Measurements from ENCODE around the gene CPLX1. TPM values are rescaled to one million over a fixed set of nuclear protein-coding genes. Genes with fewer than 3 reads are reported as not detected.
A peak's percentile ranks its signal among the peaks of the same experiment; 100 is the strongest.

Gene CPLX1
- 0.19 and 0.64 TPM in 2 replicates for total RNA-seq (2014; rRNA removed; shearing (Covaris generic))

DNA sequence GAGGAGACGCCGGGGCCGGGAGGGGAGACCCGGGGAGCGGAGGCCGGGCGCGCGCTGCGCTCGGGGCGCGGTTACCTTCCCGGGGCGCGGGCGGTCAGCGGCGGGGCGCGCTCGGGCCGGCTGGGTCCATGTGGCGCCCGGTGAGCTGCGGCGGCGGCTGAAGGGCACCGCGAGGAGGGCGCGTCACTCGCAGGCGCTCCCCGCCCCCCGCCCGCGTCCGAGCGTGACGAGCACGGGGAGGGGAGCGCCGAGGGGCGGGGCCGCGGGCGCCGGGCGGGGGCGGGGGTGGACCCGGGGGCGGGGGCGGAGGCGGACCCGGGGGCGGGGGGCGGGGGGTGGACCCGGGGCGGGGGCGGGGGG, at the start of gene CPLX1:
Gene CPLX1 (minus strand): TSS at position 159 of the 360 bp plus-strand sequence. CDS start 1,607 bp downstream, outside the sequence.
- no peak for DNase-seq (ENCODE audit: low spot score)

DNA sequence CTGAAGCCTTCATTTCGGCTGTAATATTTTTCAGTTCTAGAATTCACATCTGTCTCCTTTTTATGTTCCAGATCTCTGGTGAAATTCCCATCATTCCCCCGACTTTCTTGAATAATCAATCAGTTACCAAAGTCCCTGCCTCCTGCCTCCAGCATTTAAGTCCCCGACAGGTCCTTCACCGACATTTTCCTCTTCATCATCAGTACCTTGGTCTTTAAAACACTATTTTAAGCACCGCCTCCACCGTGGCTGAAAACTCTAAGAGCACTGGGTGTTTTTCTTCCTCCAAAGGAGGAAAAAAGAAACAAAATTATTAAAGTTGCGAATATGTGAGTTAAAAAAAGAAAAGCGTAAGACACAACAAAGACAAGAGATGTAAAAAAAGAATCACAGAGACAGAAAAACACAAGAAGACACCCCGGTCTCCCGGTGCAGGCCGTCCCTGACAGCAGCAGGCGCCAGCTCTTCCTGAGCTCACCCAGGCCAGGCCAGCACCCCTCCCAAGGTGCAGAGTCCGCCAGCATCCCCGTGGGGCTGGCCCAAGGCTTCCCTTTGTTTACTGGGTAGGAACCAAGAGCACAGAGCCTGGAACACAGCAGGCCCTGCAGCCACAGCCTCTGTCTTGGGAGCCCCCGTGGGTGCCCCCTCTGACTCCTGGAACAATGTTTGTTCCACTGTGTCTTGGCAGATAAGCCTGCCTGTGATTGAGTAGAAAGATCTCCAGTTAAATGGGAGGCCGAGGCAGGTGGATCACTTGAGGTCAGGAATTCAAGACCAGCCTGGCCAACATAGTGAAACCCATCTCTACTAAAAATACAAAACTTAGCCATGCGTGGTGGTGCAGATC, 49.3 kb upstream of the CPLX1 start:
- no peak for DNase-seq (ENCODE audit: low spot score)

- DNase-seq (ENCODE audit: low spot score): no peak
Observed at GRCh38 chr4:874056-874455, 48.1 kb upstream of the CPLX1 start.

DNA sequence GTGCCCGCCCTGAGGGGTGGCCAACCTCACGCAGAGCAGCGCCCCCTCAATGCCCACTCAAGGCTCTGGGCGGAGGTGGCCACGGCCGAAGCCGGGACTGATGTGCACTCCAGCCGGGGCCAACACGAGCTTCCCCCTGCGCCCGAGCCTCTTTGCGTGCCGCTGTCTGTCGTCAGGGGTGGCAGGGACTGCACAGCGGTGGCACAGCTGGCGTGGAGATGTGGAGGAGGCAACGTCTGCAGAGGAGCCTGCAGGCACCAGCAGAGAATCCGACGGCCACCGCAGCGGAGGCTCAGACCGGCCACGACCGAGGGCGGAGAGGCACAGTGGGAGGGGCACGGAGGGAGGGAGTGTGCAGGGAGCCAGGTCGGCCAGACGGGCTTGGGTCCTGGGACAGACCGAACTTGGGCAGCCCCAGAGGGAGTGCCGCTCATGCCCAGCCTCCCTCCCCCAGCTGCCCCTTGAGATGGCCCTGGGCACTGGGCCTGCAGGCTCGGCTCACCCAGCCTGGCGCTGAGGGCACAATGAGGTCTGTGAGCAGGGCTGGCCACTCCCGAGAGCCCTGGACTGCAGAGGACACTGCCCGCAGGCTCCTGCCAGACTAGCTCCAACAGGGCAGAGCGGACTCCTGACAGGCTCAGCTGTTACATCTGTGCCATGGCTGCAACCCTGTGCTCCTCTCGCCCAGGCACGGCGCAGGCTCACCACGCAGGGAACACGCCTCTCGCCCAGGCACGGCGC, 46.5 kb upstream of the CPLX1 start:
- no peak for DNase-seq (ENCODE audit: low spot score)

GRCh38 chr4:871484-871883, 45.6 kb upstream of the CPLX1 start:
- DNase-seq (ENCODE audit: low spot score): no peak

DNA sequence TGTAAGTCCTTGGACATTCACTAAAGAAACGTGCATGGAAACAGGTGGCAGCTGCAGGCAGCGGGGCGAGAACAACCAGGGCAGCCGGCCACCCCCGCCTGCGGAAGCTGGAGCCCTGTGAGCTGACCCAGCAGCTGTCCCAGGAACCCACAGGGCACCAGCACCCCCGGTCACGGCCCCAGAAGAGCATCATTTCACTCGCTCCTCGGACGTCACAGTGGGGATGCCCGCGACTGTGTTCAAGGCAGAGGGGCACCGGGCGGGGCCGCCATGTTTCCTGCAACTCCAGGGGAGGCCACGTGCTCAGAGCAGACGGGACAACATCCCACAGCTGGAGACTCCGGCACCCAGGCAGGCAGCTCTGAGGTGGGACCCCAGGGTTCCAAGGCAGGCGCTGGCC, 45.0 kb upstream of the CPLX1 start:
- DNase-seq (ENCODE audit: low spot score): no peak

DNA sequence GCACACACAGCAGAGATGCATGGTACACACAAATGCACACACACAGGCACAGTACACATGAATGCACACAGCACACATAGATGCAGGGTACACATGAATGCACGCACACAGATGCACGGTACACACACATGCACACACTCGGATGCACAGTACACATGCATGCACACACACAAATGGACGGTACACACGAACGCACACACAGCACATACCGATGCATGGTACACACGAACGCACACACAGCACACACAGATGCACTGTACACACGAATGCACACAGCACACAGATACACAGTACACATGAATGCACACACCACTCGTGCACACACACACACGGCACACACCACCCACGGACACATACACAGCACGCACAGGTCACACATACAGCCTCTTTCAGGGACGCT, 43.8 kb upstream of the CPLX1 start:
- DNase-seq (ENCODE audit: low spot score): no peak

GRCh38 chr4:868421-868820, 42.5 kb upstream of the CPLX1 start:
- peak; percentile 82 for DNase-seq (ENCODE audit: low spot score)

DNA sequence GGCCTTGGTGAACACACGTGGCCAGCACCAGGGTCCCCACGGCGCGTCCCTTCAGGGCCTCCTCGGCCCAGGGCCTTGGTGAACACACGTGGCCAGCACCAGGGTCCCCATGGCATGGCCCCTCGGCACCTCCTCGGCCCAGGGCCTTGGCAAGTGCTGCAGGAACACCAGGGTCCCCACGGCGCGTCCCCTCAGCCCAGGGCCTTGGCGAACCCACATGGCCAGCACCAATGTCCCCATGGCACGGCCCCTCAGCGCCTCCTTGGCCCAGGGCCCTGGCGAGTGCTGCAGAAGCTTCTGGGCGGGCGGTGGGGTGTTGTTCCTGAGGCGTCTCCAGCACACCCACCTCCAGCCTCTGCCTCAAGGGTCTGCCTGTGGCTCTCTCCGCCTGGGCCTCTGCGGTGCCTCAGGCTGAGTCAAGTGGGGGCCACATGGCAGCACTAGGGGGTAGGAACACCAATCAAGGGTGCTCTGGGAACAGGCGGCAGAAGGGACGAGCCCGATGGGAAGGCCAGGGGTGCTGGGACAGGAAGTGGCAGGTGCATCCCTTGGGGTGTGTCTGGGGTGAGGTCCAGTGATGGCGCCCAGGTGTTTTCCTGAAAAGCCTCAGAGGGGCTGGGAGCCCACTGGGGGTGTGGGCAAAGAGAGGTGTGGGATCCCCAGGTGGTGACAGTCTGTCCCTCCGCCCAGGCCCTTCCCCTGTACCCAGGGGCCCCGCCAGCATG, 41.8 kb upstream of the CPLX1 start:
- no peak for DNase-seq (ENCODE audit: low spot score)

DNA sequence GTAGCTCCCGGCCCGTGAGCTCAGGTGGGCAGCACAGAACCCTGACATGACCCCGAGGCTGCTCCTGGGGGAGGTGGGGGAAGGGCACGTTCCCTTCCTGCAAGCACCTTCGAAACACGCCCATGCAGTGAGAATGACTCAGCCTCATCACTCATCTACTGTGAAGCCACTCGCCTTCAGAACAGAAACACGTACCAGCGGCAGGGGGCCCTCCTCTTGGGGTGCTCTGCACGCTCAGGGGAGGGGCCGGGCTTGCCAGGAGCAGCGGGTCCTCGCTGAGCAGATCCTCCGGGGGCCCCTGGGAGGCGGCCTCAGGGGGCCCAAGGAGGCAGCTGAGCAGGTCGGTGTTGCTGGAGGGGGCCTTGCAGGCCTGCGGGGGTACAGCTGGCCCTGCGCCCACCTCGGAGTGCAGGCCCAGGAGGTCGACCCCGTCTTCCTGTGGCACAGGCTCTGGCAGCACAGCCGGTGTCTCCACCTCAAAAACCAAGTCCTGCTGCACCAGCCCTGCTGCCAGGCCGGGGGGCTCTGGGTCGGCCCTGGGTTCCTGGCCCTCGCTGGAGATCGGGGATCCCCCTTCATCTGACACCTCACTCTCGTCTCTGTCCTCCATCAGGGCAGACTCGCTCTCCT, 40.9 kb upstream of the CPLX1 start:
- peak; percentile 90 for DNase-seq (ENCODE audit: low spot score)

DNA sequence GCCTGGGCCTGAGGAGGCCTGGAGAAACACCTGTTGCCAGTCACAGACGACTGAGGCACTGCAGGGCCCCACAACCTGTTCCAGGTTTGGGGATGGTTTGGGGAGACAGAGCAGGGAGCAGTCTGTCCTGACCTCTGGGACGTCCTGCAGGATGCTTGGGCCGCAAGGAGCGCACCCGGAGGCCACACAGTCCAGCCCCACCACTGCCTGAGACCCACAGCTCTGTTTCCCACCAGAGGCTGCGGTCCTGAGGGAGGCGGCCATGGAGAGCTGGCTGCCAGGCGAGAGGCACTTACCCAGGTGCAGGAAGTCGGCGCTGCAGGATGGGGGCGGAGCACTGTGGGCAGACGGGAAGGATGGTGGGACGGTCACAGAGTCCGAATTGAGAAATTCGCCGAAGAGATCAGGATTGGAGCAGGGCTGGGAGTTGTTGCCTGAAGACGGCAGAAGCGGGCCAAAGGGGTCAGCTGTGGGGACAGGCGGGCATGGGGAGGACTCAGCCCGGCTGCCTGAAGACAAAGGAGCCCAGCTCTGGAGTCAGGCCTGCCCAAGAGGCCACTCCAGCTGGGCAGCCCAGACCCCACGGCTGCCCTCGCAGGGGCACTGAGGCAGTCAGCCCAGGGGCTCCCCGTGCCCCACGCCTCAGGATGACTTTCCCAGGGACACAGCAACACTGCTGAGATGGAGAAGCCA, 40.3 kb upstream of the CPLX1 start:
- no peak for DNase-seq (ENCODE audit: low spot score)

DNA sequence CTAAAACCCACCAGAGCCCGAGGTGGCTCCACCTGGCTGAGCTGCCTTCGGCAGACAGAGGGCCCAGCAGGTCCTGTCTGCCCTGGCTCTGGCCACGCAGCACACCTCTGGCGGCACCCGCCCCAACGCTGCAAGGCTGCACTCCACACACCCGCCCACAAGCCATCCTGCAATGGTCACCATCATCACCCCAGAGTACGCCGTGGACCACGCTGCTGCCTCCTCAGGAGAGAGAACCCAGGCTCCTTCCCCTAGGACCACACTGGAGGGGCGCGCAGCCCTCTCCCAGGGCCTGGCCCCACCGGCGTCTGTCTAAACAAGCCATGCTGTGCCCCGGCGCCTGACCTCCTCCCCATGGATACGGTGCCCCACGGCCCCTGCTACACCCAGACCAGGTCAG, 39.6 kb upstream of the CPLX1 start:
- DNase-seq (ENCODE audit: low spot score): no peak

DNA sequence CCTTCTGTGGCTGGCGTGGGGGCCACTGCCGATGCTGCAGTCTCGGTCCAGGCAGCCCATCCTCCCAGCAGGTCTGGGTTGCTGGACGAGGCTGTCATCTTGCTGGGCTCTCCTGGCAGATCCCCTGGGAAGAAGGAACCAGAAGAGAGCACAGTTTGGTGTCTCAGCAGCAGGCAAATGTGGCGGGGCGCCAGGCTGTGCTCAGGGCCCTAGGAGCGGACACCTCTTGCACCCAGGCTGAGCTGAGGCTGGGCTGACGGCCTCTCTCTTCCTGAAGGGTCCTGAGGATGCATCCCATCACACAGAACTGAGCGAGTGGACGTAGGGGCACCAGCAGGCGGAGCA, 39.2 kb upstream of the CPLX1 start:
- DNase-seq (ENCODE audit: low spot score): no peak

DNA sequence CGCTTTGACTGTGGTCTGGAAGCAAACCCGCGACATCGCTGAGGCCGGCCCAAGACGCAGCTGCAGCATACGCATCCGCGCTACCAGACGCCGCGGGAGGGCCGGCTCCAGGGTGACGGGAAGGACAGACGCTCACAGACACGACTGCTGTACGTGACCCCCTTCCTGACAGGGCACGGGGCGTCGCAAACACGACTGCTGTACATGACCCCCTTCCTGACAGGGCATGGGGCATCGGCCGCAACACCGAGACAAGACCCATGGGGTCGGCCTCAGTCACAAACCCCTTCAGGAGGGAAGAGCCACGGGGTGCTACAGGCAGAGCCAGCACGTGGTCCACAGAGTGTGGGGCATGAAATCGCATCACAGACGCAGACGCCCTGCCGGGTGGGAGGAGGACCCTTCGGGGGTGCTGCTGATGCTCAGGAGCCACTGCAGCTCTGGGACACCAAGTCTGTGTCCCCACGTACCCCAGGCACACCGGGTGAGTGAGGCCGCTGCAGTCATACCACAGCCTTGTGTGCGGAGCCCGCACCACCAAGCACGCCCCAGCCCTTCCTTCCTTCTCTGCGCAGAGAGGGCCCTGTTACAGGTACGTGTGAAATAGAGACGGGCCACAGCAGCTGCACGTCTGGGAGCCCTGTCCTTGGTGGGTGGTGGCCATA, 38.7 kb upstream of the CPLX1 start:
- no peak for DNase-seq (ENCODE audit: low spot score)

DNA sequence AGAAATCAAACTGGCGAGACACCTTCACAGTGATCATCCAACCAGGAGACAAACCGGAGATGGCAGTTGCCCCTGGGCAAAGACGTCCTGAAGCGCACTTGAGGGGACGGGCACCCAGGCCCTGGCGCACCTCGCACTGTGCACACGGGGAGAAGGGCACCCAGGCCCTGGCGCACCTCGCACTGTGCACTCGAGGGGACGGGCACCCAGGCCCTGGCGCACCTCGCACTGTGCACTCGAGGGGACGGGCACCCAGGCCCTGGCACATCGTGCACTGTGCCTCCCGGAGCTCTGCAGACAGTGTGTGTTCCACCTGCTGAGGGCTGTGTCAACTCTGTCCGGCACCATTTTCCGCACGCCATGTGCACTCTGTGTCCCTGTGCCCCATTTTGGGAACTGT, 34.6 kb upstream of the CPLX1 start:
- no peak for DNase-seq (ENCODE audit: low spot score)

GRCh38 chr4:859496-859895, 33.6 kb upstream of the CPLX1 start:
- DNase-seq (ENCODE audit: low spot score): no peak

- no peak for DNase-seq (ENCODE audit: low spot score)
Observed at GRCh38 chr4:858831-859451, 33.0 kb upstream of the CPLX1 start.

- DNase-seq (ENCODE audit: low spot score): no peak
Observed at GRCh38 chr4:858041-858481, 32.1 kb upstream of the CPLX1 start.

- no peak for DNase-seq (ENCODE audit: low spot score)
Observed at GRCh38 chr4:857461-857860, 31.5 kb upstream of the CPLX1 start.

DNA sequence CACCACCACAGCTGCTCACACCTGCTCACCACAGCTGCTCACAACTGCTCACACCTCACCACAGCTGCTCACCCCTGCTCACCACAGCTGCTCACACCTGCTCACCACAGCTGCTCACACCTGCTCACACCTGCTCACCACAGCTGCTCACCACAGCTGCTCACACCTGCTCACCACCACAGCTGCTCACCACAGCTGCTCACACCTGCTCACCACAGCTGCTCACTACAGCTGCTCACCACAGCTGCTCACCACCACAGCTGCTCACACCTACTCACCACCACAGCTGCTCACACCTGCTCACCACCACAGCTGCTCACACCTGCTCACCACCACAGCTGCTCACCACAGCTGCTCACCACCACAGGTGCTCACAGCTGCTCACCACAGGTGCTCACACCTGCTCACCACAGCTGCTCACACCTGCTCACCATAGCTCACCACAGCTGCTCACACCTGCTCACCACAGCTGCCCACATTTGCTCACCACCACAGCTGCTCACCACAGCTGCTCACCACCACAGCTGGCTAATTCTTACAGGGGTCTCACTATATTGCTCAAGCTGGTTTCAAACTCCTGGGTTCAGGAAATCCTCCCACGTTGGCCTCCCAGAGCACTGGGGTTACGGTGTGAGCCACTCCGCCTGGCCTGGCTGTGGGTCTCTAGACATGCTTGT, 30.4 kb upstream of the CPLX1 start:
- no peak for DNase-seq (ENCODE audit: low spot score)

Measured in A172 (cell line).